ENCODE measurements around the gene CASP10. TPM values are rescaled to one million over a fixed set of nuclear protein-coding genes. Genes with fewer than 3 reads are reported as not detected.

Gene CASP10
- total and polyA plus RNA-seq, 2 of the 4 experiments (the other 2 are of a cell fraction): 0.12 to 0.90 TPM

DNA sequence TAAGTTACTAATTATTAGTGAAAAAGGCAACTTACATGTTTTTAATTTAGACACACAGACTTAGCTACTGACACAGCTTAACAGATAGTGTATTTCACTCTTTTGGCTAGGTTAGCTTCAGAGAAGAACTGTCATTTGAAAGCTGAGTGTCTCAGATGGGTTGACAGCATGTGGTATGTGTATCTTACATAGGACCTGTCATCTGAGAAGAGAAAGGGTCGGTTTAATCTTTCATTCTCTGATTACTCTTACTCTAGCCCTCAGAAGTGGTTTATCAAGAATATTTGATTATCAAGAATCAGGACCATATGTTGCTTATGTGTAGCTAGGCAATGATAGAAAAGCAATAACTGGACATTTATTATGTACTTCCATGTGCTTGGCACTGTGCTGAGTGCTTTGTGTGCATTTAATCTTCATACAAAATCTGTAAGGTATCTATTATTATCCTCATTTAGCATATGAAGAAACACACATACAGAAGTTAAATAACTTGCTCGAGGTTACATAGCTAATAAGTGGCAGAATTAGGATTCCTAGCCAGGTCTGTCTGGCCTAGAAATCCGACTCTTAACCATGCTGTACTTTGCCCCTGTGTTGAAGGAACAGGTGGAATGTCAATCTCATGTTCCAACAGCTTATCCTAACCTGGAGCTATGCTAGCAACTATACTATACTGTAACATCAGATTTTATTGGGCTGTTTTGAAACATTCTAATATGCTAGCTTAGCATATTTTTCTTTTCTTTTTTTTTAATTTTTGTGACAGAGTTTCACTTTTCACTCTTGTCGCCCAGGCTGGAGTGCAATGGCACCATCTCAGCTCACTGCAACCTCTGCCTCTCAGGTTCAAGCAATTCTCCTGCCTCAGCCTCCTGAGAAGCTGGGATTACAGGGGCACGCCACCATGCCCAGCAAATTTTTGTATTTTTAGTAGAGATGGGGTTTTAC lies 38.6 kb upstream of the CASP10 start:
- H2BK15ac ChIP-seq (ENCODE audit: low read depth, low read length): no peak overlapping the region
- H3K9me3 ChIP-seq (ENCODE audit: control insufficient read depth, insufficient read depth, low read length): no peaks in the 10 kb centered on the region
- no peak overlapping the region for H3K18ac ChIP-seq (ENCODE audit: low read depth, low read length)
- no peak overlapping the region for H2AK9ac ChIP-seq (replicated peaks; ENCODE audit: low read depth, low read length, poor library complexity)
- no TSS peak for BruUV-seq (replicated peaks)
- H2AFZ ChIP-seq (replicated peaks; ENCODE audit: low read length, poor library complexity): no peak overlapping the region
- no peak overlapping the region for H2BK20ac ChIP-seq (ENCODE audit: low read depth, low read length)
- no peak overlapping the region for H3K4me3 ChIP-seq (ENCODE audit: insufficient read depth, low read depth, low read length)
- in situ Hi-C loops (cut with MboI; ENCODE audit: low sequenced_read_pairs): no loop called here
- POLR2A ChIA-PET (ENCODE audit: unreplicated experiment): no interaction called here
- CTCF ChIA-PET: no interaction called here
- H4K20me1 ChIP-seq (ENCODE audit: insufficient read depth, low read length): no peaks in the 10 kb centered on the region
- dilution Hi-C loops (cut with HindIII; ENCODE audit: low sequenced_read_pairs, unreplicated experiment): no loop called here
- H3K9ac ChIP-seq (ENCODE audit: low read depth, low read length): no peak overlapping the region
- WGBS, 2 experiments (ENCODE audit: extremely low coverage in 2 of 2, insufficient read length in 1 of 2): no CpG with 5 or more reads among the region's 5 CpGs
- H3K27me3 ChIP-seq (ENCODE audit: control insufficient read depth, insufficient read depth, low read length): no peaks in the 10 kb centered on the region
- peaks cover 2 to 9% of the 10 kb centered on the region in 2 experiments for H3K79me1 ChIP-seq (ENCODE audit: low read depth in 1 of 2, low read length in 2 of 2)
- no peak overlapping the region for H4K5ac ChIP-seq (ENCODE audit: low read depth, low read length)
- no peak overlapping the region for H2BK5ac ChIP-seq (ENCODE audit: low read depth, low read length, poor library complexity, severe bottlenecking)
- DNase-seq (no peak), ATAC-seq (ENCODE audit: low read depth) (no peak)
- intact Hi-C loops (cut with micrococcal nuclease): no loop called here
- no peak overlapping the region for H3K14ac ChIP-seq (replicated peaks; ENCODE audit: low read depth, low read length)
- no peak overlapping the region for H3K4me2 ChIP-seq (ENCODE audit: low read depth, low read length)
- H3K4me1 ChIP-seq (ENCODE audit: control insufficient read depth, insufficient read depth, low read length): peaks cover 6% of the 10 kb centered on the region
- no peak overlapping the region for H3K4ac ChIP-seq (ENCODE audit: low read depth, low read length)
- TF ChIP-seq CHD1 (IDR thresholded peaks at IDR 0.05; ENCODE audit: low read depth, low read length): no peak
- TF ChIP-seq BHLHE40 (IDR thresholded peaks at IDR 0.05; ENCODE audit: low read depth, low read length): no peak
- TF ChIP-seq MXI1 (IDR thresholded peaks at IDR 0.05; ENCODE audit: borderline replicate concordance, low read depth, low read length): no peak
- no peak for TF ChIP-seq RCOR1 (IDR thresholded peaks at IDR 0.05; ENCODE audit: insufficient replicate concordance, low read length)
- no peak for TF ChIP-seq MAFK (IDR thresholded peaks at IDR 0.05; ENCODE audit: low read depth, low read length)
- H3K56ac ChIP-seq (ENCODE audit: extremely low read depth, insufficient read depth, low read length): no peak overlapping the region
- no peak overlapping the region for H2BK120ac ChIP-seq (ENCODE audit: low read depth, low read length)
- 0 out of 2 replicates have a peak, but pooled peaks cover 3% of the 10 kb centered on the region for H3K9me1 ChIP-seq (ENCODE audit: insufficient read depth, low read length)
- no peak overlapping the region for H4K91ac ChIP-seq (ENCODE audit: insufficient read depth, low read depth, low read length)
- no peak overlapping the region for H3K23ac ChIP-seq (ENCODE audit: low read depth, low read length)
- H4K8ac ChIP-seq (ENCODE audit: low read depth in 2 of 2, low read length in 2 of 2): no peak overlapping the region
- peaks cover 13% of the 10 kb centered on the region for H3K36me3 ChIP-seq (ENCODE audit: control insufficient read depth, insufficient read depth, low read length)
- H2AK5ac ChIP-seq (ENCODE audit: low read depth, low read length): no peak overlapping the region
- no peak overlapping the region for H3K27ac ChIP-seq (ENCODE audit: insufficient read depth, low read length)

Data from IMR-90 (cell line).